Breast epithelium (tissue), 4 donors: ENCODE measurements around the gene E2F4. TPM values are rescaled to one million over a fixed set of nuclear protein-coding genes. Genes with fewer than 3 reads are reported as not detected.

Experiments used
- DNase-seq, 2 donors: peaks; one replicate each; pipeline ENCODE4 v3.0.0-alpha.2; 2019; ENCODE audit warnings: low spot score in 2 of 2
- H3K27ac ChIP-seq, 2 donors: fragments of 200-600 bp; sonication (generic) in 1 of 2; one replicate each; pipeline ENCODE4 v1.5.1; 2016 to 2019; ENCODE audit warnings: mild to moderate bottlenecking in 1 of 2
- H3K27me3 ChIP-seq, 2 donors: fragments of 200-600 bp; sonication (generic) in 1 of 2; one replicate each; pipeline versions ENCODE4 v1.5.1 to v1.6.0; 2017 to 2019; ENCODE audit warnings: control low read depth in 1 of 2, mild to moderate bottlenecking in 1 of 2
- H3K36me3 ChIP-seq: fragments of 200-600 bp; one replicate; pipeline ENCODE4 v1.5.1; 2019
- H3K4me1 ChIP-seq, 2 donors: fragments of 200-600 bp; sonication (generic); one replicate each; pipeline ENCODE4 v1.5.1; 2016 to 2019; ENCODE audit warnings: control low read depth in 1 of 2
- H3K4me3 ChIP-seq, 3 donors: fragments of 200-600 bp; sonication (generic); 1 replicate in 2 of 3; 2 replicates in 1 of 3; pipeline ENCODE4 v1.5.1; 2016 to 2019; ENCODE audit warnings: mild to moderate bottlenecking in 3 of 3, moderate library complexity in 2 of 3
- H3K9me3 ChIP-seq, 2 donors: fragments of 200-600 bp; sonication (generic) in 1 of 2; one replicate each; pipeline ENCODE4 v1.5.1; 2016 to 2019; ENCODE audit warnings: control low read depth in 1 of 2
- CTCF ChIP-seq, 3 donors: fragments of 450-650 bp; IDR thresholded peaks; one replicate each; pipeline ENCODE4 v1.5.1; 2016 to 2017; ENCODE audit warnings: antibody characterized with exemption in 3 of 3, mild to moderate bottlenecking in 3 of 3, moderate library complexity in 3 of 3
- POLR2A ChIP-seq: fragments of 450-650 bp; IDR thresholded peaks from one replicate; pipeline ENCODE4 v1.6.1; 2016; ENCODE audit warnings: antibody characterized with exemption, mild to moderate bottlenecking, moderate library complexity
- POLR2AphosphoS5 ChIP-seq, 3 donors: sonication (generic); formaldehyde crosslinking; IDR thresholded peaks; one replicate each; pipeline ENCODE4 v1.6.1; 2017; ENCODE audit warnings: antibody characterized with exemption in 3 of 3
- intact Hi-C: fragments of 100-400 bp; cut with DNase I; formaldehyde crosslinking; loops from one replicate; pipeline ENCODE4 v1.15.1; 2023; ENCODE audit warnings: low total_unique reads
- total RNA-seq, 3 donors: library from RNA; depleted of rRNA; stranded (reverse); fragments of >200 nt; gene quantifications; one replicate each; pipeline ENCODE4 v1.1.0, GENCODE V29; 2016

E2F4 gene
- total RNA-seq, 3 donors from 2014 or later, result 74.1 to 86.9 (median 76.1) TPM

GRCh38 chr16:67201411-67202345, 9.7 kb downstream of the E2F4 start:
- TF ChIP-seq POLR2A, result no peak
- no peak for TF ChIP-seq POLR2AphosphoS5 (IDR thresholded peaks at IDR 0.05)
- no peak for TF ChIP-seq CTCF (IDR thresholded peaks at IDR 0.05)
- Histone ChIP-seq H3K4me3 (no peak overlapping the region), H3K27ac (no peak overlapping the region), H3K27me3 (no peaks in the 10 kb centered on the region), H3K9me3 (no peaks in the 10 kb centered on the region), H3K4me1 (peaks cover 0 to 11% of the 10 kb centered on the region in 2 donors), H3K36me3 (peaks cover 8% of the 10 kb centered on the region)
- intact Hi-C loops, result no loop called here
- no peak for DNase-seq

GRCh38 chr16:67202426-67202825, 10.5 kb downstream of the E2F4 start:
- Histone ChIP-seq H3K27me3 (no peaks in the 10 kb centered on the region), H3K9me3 (no peaks in the 10 kb centered on the region), H3K4me1 (peaks cover 0 to 11% of the 10 kb centered on the region in 2 donors), H3K4me3 (no peak overlapping the region), H3K27ac (no peak overlapping the region), H3K36me3 (peaks cover 8% of the 10 kb centered on the region)
- no peak for TF ChIP-seq CTCF (IDR thresholded peaks at IDR 0.05)
- TF ChIP-seq POLR2A, result no peak
- TF ChIP-seq POLR2AphosphoS5 (IDR thresholded peaks at IDR 0.05), result no peak
- DNase-seq, result no peak
- intact Hi-C loops, result no loop called here

- intact Hi-C loops, result no loop called here
- Histone ChIP-seq H3K4me3 (no peak overlapping the region), H3K4me1 (peaks cover 0 to 7% of the 10 kb centered on the region in 2 donors), H3K9me3 (no peaks in the 10 kb centered on the region), H3K36me3 (peaks cover 8% of the 10 kb centered on the region), H3K27me3 (no peaks in the 10 kb centered on the region), H3K27ac (no peak overlapping the region)
- TF ChIP-seq CTCF (IDR thresholded peaks at IDR 0.05) (no peak), POLR2A (no peak), POLR2AphosphoS5 (IDR thresholded peaks at IDR 0.05) (no peak)
- DNase-seq, result no peak
These were observed 11.1 kb downstream of the E2F4 start for GRCh38 chr16:67202956-67203493.

GRCh38 chr16:67204076-67204475, 12.1 kb downstream of the E2F4 start:
- Histone ChIP-seq H3K4me3 (no peak overlapping the region), H3K27ac (no peak overlapping the region), H3K27me3 (no peaks in the 10 kb centered on the region), H3K4me1 (no peaks in the 10 kb centered on the region), H3K9me3 (no peaks in the 10 kb centered on the region), H3K36me3 (peaks cover 8% of the 10 kb centered on the region)
- intact Hi-C loops, result no loop called here
- DNase-seq, result no peak
- TF ChIP-seq CTCF (IDR thresholded peaks at IDR 0.05), result no peak

- no peaks in the 10 kb centered on the region for H3K4me1 ChIP-seq
- intact Hi-C loops, result no loop called here
These were observed 14.3 kb downstream of the E2F4 start for GRCh38 chr16:67206129-67206837.

More at GRCh38 chr16:67206129-67206837, 14.3 kb downstream of the E2F4 start:
- no peak overlapping the region for H3K27ac ChIP-seq
- H3K9me3 ChIP-seq, result no peaks in the 10 kb centered on the region
- H3K4me3 ChIP-seq, result no peak overlapping the region
- TF ChIP-seq POLR2A (no peak), POLR2AphosphoS5 (IDR thresholded peaks at IDR 0.05) (no peak), CTCF (IDR thresholded peaks at IDR 0.05) (no peak)
- DNase-seq, result no peak
- peaks cover 8% of the 10 kb centered on the region for H3K36me3 ChIP-seq
- no peaks in the 10 kb centered on the region for H3K27me3 ChIP-seq
